ENCODE data around the gene MAP2K5. TPM values are rescaled to one million over a fixed set of nuclear protein-coding genes. Genes with fewer than 3 reads are reported as not detected.

The MAP2K5 gene
- total and polyA plus RNA-seq, 2 experiments from 2014 or later: 12.4 to 13.7 TPM

- Histone ChIP-seq H3K9me2 (replicated peaks; ENCODE audit: insufficient read depth) (no peaks in the 10 kb centered on the region), H3K36me3 (replicated peaks; ENCODE audit: insufficient read depth, low read depth) (no peaks in the 10 kb centered on the region), H3K9me3 (ENCODE audit: low read depth) (no peaks in the 10 kb centered on the region), H3K27ac (no peak overlapping the region), H3K27me3 (no peaks in the 10 kb centered on the region), H3K4me2 (no peak overlapping the region), H2AFZ (no peak overlapping the region), H4K20me1 (ENCODE audit: insufficient read depth, poor library complexity, severe bottlenecking) (no peaks in the 10 kb centered on the region), H3K4me1 (ENCODE audit: insufficient read depth) (no peaks in the 10 kb centered on the region), H3K79me2 (no peaks in the 10 kb centered on the region), H3K4me3 (no peak overlapping the region)
- no peak for DNase-seq (ENCODE audit: low spot score)
- no peak for TF ChIP-seq EZH2 (IDR thresholded peaks at IDR 0.05; ENCODE audit: borderline replicate concordance)
- no peak for TF ChIP-seq EZH2phosphoT487 (IDR thresholded peaks at IDR 0.05; ENCODE audit: low read depth, severe bottlenecking, unreplicated experiment)
- TF ChIP-seq, protein P1, sequence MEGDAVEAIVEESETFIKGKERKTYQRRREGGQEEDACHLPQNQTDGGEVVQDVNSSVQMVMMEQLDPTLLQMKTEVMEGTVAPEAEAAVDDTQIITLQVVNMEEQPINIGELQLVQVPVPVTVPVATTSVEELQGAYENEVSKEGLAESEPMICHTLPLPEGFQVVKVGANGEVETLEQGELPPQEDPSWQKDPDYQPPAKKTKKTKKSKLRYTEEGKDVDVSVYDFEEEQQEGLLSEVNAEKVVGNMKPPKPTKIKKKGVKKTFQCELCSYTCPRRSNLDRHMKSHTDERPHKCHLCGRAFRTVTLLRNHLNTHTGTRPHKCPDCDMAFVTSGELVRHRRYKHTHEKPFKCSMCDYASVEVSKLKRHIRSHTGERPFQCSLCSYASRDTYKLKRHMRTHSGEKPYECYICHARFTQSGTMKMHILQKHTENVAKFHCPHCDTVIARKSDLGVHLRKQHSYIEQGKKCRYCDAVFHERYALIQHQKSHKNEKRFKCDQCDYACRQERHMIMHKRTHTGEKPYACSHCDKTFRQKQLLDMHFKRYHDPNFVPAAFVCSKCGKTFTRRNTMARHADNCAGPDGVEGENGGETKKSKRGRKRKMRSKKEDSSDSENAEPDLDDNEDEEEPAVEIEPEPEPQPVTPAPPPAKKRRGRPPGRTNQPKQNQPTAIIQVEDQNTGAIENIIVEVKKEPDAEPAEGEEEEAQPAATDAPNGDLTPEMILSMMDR (IDR thresholded peaks at IDR 0.05; ENCODE audit: poor library complexity): no peak
- WGBS (ENCODE audit: low lambda C conversion rate, missing lambda C conversion rate): 74% methylated on average over 5 of the region's 5 CpGs
Observed at GRCh38 chr15:67505675-67506572, 36.6 kb upstream of the MAP2K5 start.

DNA sequence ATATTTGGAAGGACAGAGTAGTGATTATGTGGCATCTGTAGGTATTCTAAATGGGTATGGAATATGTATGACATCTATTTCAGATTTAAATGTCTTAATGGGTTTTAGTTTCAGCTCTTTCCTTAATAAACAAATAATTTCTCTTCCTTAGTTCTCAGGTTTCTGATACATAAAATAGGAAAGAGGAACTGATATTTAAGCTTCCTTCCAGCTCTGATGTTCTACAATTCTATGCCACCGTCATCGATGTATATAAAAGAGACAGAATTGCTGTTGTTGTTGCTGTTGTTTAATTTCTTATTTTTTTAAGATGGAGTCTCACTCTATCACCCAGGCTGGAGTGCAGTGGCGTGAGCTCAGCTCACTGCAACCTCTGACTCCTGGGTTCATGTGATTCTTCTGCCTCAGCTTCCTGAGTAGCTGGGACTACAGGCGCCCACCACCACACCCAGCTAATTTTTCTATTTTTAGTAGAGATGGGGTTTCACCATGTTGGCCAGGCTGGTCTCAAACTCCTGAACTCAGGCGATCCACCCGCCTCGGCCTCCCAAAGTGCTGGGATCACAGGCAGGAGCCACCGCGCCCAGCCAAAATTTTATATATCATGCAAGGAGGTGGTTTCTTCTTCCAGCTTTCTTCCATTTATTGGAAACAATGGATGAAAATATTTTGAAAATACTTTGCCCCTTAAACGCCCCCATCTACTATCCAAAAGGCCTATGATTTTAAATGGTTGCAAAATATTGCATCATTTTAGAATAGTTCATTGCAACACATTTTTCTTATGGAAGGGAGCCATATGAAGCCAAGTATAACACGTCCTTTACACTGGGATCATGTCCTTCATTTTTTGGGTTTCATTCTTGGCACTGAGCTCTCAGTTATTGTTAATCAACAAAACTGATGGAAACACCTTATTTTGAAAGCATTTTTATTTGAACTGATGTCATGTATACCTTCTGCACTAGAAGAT, 35.4 kb upstream of the MAP2K5 start:
- H3K9me3 ChIP-seq (ENCODE audit: low read depth): no peaks in the 10 kb centered on the region
- TF ChIP-seq EZH2phosphoT487 (IDR thresholded peaks at IDR 0.05; ENCODE audit: low read depth, severe bottlenecking, unreplicated experiment): no peak
- no peak for TF ChIP-seq EZH2 (IDR thresholded peaks at IDR 0.05; ENCODE audit: borderline replicate concordance)
- TF ChIP-seq, protein P1 (IDR thresholded peaks at IDR 0.05; ENCODE audit: poor library complexity): no peak
- H3K79me2 ChIP-seq: no peaks in the 10 kb centered on the region
- no peaks in the 10 kb centered on the region for H3K4me1 ChIP-seq (ENCODE audit: insufficient read depth)
- no peaks in the 10 kb centered on the region for H4K20me1 ChIP-seq (ENCODE audit: insufficient read depth, poor library complexity, severe bottlenecking)
- H3K27ac ChIP-seq: no peak overlapping the region
- no peak overlapping the region for H2AFZ ChIP-seq
- H3K9me2 ChIP-seq (replicated peaks; ENCODE audit: insufficient read depth): no peaks in the 10 kb centered on the region
- no peak overlapping the region for H3K4me3 ChIP-seq
- no peak overlapping the region for H3K4me2 ChIP-seq
- 95% methylated on average over 11 of the region's 11 CpGs for WGBS (ENCODE audit: low lambda C conversion rate, missing lambda C conversion rate)
- DNase-seq (ENCODE audit: low spot score): no peak
- no peaks in the 10 kb centered on the region for H3K36me3 ChIP-seq (replicated peaks; ENCODE audit: insufficient read depth, low read depth)
- H3K27me3 ChIP-seq: no peaks in the 10 kb centered on the region

DNA sequence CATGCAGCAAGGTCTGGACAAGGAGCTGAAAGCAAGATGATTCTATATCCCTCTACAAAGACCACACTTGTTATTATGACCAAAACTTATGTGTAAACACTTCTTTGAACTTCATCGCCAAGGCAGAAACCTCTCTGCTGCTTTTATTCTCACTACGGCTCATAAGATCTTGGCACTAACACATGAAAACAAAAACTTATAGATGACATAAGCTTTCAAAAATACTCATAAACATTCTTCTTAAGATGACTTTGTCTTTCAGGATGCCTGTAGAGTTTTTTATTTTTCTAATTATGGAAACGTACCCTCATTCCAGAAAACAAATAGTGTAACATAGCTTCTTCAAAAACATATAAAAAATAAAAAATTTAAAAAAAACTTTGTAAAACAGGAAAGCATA, 34.1 kb upstream of the MAP2K5 start:
- H3K4me2 ChIP-seq: no peak overlapping the region

More for the DNA sequence above, 34.1 kb upstream of the MAP2K5 start:
- Histone ChIP-seq H3K27me3 (no peaks in the 10 kb centered on the region), H3K9me3 (ENCODE audit: low read depth) (no peaks in the 10 kb centered on the region), H3K9me2 (replicated peaks; ENCODE audit: insufficient read depth) (no peaks in the 10 kb centered on the region), H3K79me2 (no peaks in the 10 kb centered on the region), H3K4me3 (no peak overlapping the region), H4K20me1 (ENCODE audit: insufficient read depth, poor library complexity, severe bottlenecking) (no peaks in the 10 kb centered on the region), H3K27ac (no peak overlapping the region), H3K4me1 (ENCODE audit: insufficient read depth) (no peaks in the 10 kb centered on the region), H2AFZ (no peak overlapping the region), H3K36me3 (replicated peaks; ENCODE audit: insufficient read depth, low read depth) (no peaks in the 10 kb centered on the region)
- 72% methylated on average over 3 of the region's 3 CpGs for WGBS (ENCODE audit: low lambda C conversion rate, missing lambda C conversion rate)
- TF ChIP-seq EZH2phosphoT487 (IDR thresholded peaks at IDR 0.05; ENCODE audit: low read depth, severe bottlenecking, unreplicated experiment) (no peak), EZH2 (IDR thresholded peaks at IDR 0.05; ENCODE audit: borderline replicate concordance) (no peak)
- TF ChIP-seq, protein P1 (IDR thresholded peaks at IDR 0.05; ENCODE audit: poor library complexity): no peak
- no peak for DNase-seq (ENCODE audit: low spot score)
